ENCODE results near the gene FOXK2.
"Not testable (repeated sequence)": the region's sequence is repeated elsewhere in the genome, so short reads cannot be mapped to it uniquely, and the experiment has no call there.

Gene FOXK2

DNA sequence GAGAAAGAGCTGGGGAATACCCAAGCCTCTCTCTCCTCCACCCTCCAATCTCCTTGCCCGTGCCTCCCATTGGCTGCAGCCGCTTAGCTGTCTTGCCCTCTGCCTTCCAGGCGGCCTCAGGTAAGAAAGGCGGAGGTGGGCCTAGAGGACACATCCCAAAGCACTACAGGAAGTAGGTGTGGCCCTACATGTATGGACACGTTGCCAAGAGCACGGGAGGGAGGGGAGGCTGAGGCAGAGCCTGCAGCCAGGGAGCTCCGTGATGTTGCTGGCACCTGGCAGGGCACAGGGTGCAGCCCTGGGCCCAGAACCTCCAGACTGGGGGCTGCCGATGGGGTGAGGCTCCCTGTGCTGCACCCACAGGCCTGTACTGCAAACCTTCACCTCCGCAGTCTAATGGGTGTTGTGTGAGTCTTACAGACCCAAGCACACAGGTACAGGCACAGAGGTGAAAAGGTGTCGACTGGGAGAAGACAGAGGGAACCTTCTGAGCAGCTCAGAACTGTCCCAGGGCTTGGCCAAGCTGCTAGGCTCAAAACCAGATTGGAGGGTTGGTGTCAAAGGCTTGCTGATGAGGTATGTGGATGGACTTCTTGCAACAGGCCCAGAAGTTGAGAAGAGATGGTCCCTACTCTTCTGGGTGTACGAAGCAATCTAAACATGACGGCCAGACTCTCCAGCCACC, 23.5 kb upstream of the FOXK2 start:
- DNase-seq (ENCODE audit: low read depth) = no peak

- DNase-seq (ENCODE audit: low read depth) = peak; percentile 82
These were observed 22.8 kb upstream of the FOXK2 start for GRCh38 chr17:82496529-82497434.

DNA sequence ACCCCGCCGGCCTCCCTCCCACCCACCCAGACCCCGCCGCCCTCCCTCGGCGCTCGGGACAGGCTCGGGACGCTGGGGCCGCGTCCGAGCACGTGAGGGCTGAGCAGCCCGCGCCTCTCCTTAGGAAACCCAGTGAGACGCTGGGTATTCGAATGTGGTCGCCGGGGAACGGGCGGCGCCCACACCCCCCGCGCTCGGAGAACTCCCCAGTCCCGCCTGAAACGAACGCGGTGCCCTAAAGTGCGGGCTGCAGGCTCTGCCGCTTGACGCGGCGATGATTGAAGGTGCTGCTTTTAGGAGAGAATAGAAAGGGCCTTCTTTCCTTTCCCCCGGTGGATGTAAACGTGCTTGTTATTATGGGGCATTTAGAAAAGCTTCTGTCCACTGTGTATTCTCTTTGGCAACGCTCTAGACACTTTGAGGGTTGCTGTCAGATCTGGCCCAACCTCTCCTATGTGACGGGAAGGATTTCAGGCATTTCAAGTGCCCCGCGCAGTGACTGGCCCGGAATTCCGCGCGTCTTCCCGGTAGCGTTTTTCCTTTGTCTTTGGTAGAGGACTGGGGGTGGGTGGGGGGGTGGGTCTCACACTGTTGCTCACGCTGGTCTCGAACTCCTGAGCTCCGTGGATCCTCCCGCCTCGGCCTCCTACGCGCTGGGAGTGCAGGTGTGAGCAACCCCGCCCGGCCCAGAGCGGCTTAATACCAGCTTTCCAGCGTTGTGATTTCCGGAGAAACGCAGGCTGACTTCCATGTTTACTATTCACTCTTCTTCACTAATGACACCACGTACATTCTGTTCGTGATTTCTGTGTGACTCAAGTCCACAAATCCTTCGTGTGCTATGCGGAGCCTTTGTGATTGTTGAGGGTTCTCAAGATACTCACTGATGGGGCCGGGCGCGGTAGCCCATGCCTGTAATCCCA, 21.8 kb upstream of the FOXK2 start:
- DNase-seq (ENCODE audit: low read depth) = peak; percentile 27

GRCh38 chr17:82502207-82502606, 17.3 kb upstream of the FOXK2 start:
- DNase-seq (ENCODE audit: low read depth) = no peak

- DNase-seq (ENCODE audit: low read depth) = no peak
These were observed 16.3 kb upstream of the FOXK2 start for GRCh38 chr17:82503094-82503727.

GRCh38 chr17:82503728-82504308, 15.7 kb upstream of the FOXK2 start:
- DNase-seq (ENCODE audit: low read depth) = no peak

DNA sequence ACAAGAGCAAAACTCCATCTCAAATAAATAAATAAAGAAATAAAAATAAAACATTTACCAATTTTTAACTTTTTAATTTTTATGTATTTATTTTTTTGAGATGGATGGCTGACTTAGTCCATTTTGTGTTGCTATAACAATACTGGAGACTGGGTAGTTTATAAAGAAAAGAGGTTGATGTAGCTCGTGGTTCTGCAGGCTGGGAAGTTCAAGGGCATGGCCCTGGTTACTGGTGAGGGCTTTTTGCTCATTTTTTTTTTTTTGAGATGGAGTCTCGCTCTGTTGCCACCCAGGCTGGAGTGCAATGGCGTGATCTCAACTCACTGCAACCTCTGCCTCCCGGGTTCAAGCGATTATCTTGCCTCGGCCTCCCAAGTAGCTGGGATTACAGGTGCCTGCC, 14.2 kb upstream of the FOXK2 start:
- no peak for DNase-seq (ENCODE audit: low read depth)

DNA sequence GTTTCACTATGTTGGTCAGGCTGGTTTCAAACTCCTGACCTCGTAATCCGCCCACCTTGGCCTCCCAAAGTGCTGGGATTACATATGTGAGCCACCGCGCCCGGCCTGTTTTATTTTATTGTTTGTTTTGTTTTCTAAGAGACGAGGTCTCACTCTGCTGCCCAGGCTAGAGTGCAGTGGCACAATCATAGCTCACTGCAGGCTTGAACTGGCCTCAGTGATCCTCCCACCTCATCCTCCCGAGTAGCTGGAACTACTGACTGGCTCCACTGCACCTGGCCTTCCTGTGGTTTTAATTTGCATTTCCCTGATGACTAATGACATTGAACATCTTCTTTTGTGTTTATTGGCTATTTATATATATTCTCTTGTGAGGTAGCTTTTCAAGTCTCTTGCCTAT, 13.1 kb upstream of the FOXK2 start:
- DNase-seq (ENCODE audit: low read depth) = not testable (repeated sequence)

GRCh38 chr17:82507631-82508175, 11.8 kb upstream of the FOXK2 start:
- no peak for DNase-seq (ENCODE audit: low read depth)

DNA sequence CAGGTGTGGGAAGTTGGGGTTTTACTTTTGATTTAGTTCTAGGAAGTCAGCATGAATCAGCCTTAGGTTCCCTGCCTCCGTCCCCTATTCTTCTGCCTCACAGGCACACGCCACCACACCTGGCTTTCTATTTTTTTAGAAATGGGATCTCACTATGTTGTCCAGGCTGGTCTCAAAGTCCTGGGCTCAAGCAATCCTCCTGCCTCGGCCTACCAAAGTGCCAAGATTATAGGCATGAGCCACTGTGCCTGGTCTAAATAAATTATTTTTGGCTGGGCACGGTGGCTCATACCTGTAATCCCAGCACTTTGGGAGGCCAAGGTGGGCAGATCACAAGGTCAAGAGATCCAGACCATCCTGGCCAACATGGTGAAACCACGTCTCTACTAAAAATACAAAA, 7.9 kb upstream of the FOXK2 start:
- not testable (repeated sequence) for DNase-seq (ENCODE audit: low read depth)

DNA sequence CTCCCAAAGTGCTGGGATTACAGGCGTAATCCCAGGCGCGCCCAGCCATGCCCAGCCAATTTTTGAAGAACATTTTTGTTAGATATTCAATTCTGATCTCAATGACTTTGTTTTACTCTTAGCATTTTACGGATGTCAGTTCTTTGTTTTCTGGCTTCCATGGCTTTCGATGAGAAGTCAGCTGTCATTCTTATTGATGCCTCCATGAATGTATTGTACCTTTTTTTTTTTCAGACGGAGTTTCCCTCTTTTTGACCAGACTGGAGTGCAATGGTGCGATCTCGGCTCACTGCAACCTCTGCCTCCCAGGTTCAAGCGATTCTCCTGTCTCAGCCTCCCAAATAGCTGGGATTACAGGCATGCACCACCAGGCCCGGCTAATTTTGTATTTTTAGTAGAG, 5.7 kb upstream of the FOXK2 start:
- not testable (repeated sequence) for DNase-seq (ENCODE audit: low read depth)

GRCh38 chr17:82517230-82517865, 2.2 kb upstream of the FOXK2 start:
- DNase-seq (ENCODE audit: low read depth) = no peak

- DNase-seq (ENCODE audit: low read depth) = peak; percentile 26
These were observed 705 bp downstream of the FOXK2 start for GRCh38 chr17:82519971-82520903.

DNA sequence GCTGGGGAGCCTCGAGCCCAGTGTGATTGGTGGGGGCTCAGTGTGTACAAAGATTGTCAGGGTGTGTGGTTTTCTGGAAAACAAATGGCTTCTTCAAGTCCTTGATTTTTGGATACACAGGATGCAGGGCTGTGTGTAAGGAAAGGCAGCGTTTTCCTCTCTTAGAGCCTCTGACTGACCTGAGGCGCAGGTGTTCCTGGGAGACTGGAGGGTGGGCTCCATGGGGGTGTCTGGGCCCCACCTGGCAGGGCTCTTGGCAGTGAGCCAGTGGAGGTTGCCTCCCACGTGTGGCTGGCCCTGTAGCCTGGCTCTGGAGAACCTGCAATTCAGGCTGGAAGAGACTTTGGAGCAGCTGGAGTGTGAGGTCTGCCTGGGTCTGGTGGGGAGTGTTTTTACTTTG, 5.0 kb downstream of the FOXK2 start:
- DNase-seq (ENCODE audit: low read depth) = no peak

DNA sequence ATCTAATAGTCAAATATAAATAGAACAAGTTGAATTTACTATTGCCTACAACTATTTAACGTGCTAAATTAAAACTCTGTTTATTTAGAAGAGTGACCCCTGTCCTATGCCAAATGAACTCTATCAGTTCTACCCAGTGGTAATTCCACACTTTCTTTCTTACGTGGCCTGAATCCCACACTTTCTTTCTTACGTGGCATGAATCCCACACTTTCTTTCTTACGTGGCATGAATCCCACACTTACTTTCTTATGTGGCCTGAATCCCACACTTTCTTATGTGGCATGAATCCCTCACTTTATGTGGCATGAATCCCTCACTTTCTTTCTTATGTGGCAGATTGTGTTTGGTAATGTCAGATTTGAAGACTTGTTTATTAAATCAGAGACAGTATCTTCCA, 6.2 kb downstream of the FOXK2 start:
- no peak for DNase-seq (ENCODE audit: low read depth)

- DNase-seq (ENCODE audit: low read depth) = no peak
These were observed 8.4 kb downstream of the FOXK2 start for GRCh38 chr17:82527898-82528297.

DNA sequence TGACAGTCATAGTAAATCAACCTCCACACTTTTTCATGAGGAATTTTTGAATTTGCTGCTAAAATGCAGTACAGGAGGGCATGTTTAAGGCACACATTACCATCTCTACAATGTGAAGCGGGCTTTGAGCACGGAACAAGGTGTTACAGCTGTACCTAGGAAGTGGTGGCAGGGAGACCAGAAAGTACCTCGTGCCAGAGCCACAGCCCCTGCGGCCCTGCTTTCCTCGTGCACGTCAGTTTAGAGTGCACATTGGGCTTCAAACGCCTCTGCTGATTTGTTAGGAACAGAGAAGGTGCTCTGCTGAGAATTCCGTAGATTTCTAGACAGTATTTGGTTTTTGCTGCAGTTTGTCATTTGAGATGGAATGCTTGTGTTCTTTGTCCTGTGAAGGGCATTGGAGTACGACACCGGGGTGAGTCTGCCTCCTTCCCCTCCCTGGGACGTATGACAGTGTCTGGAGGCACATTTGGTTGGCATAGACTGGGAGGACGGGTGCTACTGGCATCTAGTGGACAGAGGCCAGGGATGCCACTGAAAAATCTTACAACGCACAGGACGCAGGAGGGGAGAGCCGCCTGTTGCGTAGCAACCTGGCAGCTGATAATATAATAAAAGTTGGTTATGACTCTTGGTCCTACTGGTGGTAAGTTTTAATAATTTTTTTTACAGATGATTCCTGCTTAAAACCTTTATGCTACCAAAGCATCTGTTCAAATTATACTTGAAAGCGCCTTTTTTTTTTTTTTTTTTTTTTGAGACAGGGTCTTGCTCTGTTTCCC, 9.1 kb downstream of the FOXK2 start:
- DNase-seq (ENCODE audit: low read depth) = no peak

- no peak for DNase-seq (ENCODE audit: low read depth)
These were observed 10.4 kb downstream of the FOXK2 start for GRCh38 chr17:82529914-82530300.

DNA sequence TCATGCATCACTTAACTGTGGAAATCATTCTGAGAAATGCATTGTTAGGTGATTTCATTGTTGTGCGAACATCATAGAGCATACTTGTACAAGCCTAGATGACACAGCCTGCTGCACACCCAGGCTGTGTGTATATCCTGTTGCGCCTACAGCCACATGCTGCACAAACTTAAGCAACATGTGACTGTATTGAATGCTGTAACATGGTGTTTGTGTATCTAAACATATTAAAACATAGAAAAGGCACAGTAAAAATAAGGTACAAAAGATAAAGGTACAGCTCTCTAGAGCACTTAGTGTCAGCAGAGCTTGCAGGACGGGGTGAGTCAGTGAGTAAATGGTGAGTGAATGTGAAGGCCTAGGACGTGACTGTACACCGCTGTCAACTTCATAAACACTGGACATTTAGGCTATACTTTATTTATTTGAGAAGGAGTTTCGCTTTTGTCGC, 11.9 kb downstream of the FOXK2 start:
- DNase-seq (ENCODE audit: low read depth) = no peak

Data from T follicular helper cell (primary cell).